Hepatocyte (in vitro differentiated cells): Measurements from ENCODE around the gene TLL1. TPM values are rescaled to one million over a fixed set of nuclear protein-coding genes. Genes with fewer than 3 reads are reported as not detected.
A peak's percentile ranks its signal among the peaks of the same experiment; 100 is the strongest.

ENCODE experiments used
- DNase-seq: peaks from one replicate; pipeline ENCODE4 v3.0.0-alpha.2; 2016; ENCODE audit warnings: low spot score
- H2AFZ ChIP-seq: fragments of 200-600 bp; sonication (generic); 2 replicates; pipeline ENCODE4 v1.6.0; 2016; ENCODE audit warnings: antibody characterized with exemption, mild to moderate bottlenecking
- H3K27ac ChIP-seq: fragments of 200-600 bp; sonication (generic); 2 replicates; pipeline ENCODE4 v1.5.1; 2016; ENCODE audit warnings: mild to moderate bottlenecking
- H3K27me3 ChIP-seq: fragments of 200-600 bp; sonication (generic); 2 replicates; pipeline ENCODE4 v1.6.1; 2016
- H3K36me3 ChIP-seq: fragments of 200-600 bp; sonication (generic); replicated peaks from 2 replicates; pipeline ENCODE4 v1.5.1; 2016; ENCODE audit warnings: low read depth; ENCODE audit not compliant: insufficient read depth
- H3K4me1 ChIP-seq: fragments of 200-600 bp; sonication (generic); 2 replicates; pipeline ENCODE4 v1.5.1; 2016; ENCODE audit warnings: mild to moderate bottlenecking, moderate library complexity; ENCODE audit not compliant: insufficient read depth
- H3K4me2 ChIP-seq: fragments of 200-600 bp; sonication (generic); 2 replicates; pipeline ENCODE4 v1.6.0; 2016
- H3K4me3 ChIP-seq: fragments of 200-600 bp; sonication (generic); 2 replicates; pipeline ENCODE4 v1.5.1; 2016; ENCODE audit warnings: mild to moderate bottlenecking
- H3K79me2 ChIP-seq: fragments of 200-600 bp; sonication (generic); 2 replicates; pipeline ENCODE4 v1.6.0; 2017; ENCODE audit warnings: mild to moderate bottlenecking
- H3K9me2 ChIP-seq: fragments of 200-600 bp; sonication (generic); replicated peaks from 2 replicates; pipeline ENCODE4 v1.6.0; 2017; ENCODE audit warnings: mild to moderate bottlenecking; ENCODE audit not compliant: insufficient read depth
- H3K9me3 ChIP-seq: fragments of 200-600 bp; sonication (generic); 2 replicates; pipeline ENCODE4 v1.5.1; 2016; ENCODE audit warnings: low read depth, mild to moderate bottlenecking
- H4K20me1 ChIP-seq: fragments of 200-600 bp; sonication (generic); 2 replicates; pipeline ENCODE4 v1.6.0; 2016; ENCODE audit warnings: mild to moderate bottlenecking; ENCODE audit not compliant: insufficient read depth, poor library complexity, severe bottlenecking
- CTCF ChIP-seq: fragments of 200-600 bp; sonication (generic); IDR thresholded peaks from 2 replicates; pipeline ENCODE4 v1.5.1; 2016; ENCODE audit warnings: antibody characterized with exemption, mild to moderate bottlenecking; ENCODE audit not compliant: poor library complexity
- EZH2 ChIP-seq: fragments of 200-600 bp; sonication (generic); IDR thresholded peaks from 2 replicates; pipeline ENCODE4 v1.6.1; 2016; ENCODE audit warnings: antibody characterized with exemption, mild to moderate bottlenecking, borderline replicate concordance
- EZH2phosphoT487 ChIP-seq: fragments of 200-600 bp; sonication (generic); IDR thresholded peaks from one replicate; pipeline ENCODE4 v1.6.1; 2018; ENCODE audit warnings: antibody characterized with exemption, mild to moderate bottlenecking, low read depth, moderate library complexity; ENCODE audit not compliant: unreplicated experiment, severe bottlenecking
- WGBS: methylation state at CpG from one replicate; pipeline ENCODE4 v1.1.6; 2016; ENCODE audit warnings: low lambda C conversion rate; ENCODE audit errors: missing lambda C conversion rate; 5-methylcytosine and 5-hydroxymethylcytosine counted together
- polyA plus RNA-seq: library from polyadenylated mRNA; unstranded; fragments of >200 nt; fragmentation: Nextera tagmentation; extraction: Ambion mirVana; gene quantifications from 2 replicates; pipeline ENCODE4 v1.2.1, GENCODE V29; 2016
- total RNA-seq: library from RNA; depleted of rRNA; stranded (reverse); fragments of >200 nt; gene quantifications from 2 replicates; pipeline ENCODE4 v1.2.3, GENCODE V29; 2014

Gene TLL1
- total RNA-seq: 0.30 and 1.4 TPM in 2 replicates
- 0.21 and 0.97 TPM in 2 replicates for polyA plus RNA-seq

GRCh38 chr4:165872461-165873297 is at the start of gene TLL1:
Gene TLL1 (plus strand): TSS chr4:165873237. CDS start chr4:165873905, 668 bp downstream.
- Histone ChIP-seq H3K4me2 (peak within 1 kb of the TSS; percentile 99), H3K79me2 (no peaks in the 10 kb centered on the region), H3K4me3 (peak within 1 kb of the TSS; percentile 49), H3K36me3 (no peaks in the 10 kb centered on the region), H2AFZ (peak within 1 kb of the TSS; percentile 70), H3K9me3 (no peaks in the 10 kb centered on the region), H3K27ac (no peak within 1 kb of the TSS), H3K9me2 (no peaks in the 10 kb centered on the region), H3K4me1 (no peaks in the 10 kb centered on the region), H4K20me1 (no peaks in the 10 kb centered on the region), H3K27me3 (peaks cover 60% of the 10 kb centered on the region)
- WGBS: 3% methylated on average over 24 of the region's 24 CpGs
- DNase-seq: peak; percentile 37
- TF ChIP-seq CTCF (no peak), EZH2 (peak; percentile 14)

GRCh38 chr4:165826166-165826565 is 46.9 kb upstream of the TLL1 start:
- H2AFZ ChIP-seq: no peak overlapping the region
- DNase-seq: peak; percentile 6
- no peak for TF ChIP-seq CTCF
- no peak for TF ChIP-seq EZH2
- no peak for TF ChIP-seq EZH2phosphoT487

GRCh38 chr4:165827018-165827417 is 46.0 kb upstream of the TLL1 start:
- no peaks in the 10 kb centered on the region for H3K27me3 ChIP-seq
- no peaks in the 10 kb centered on the region for H3K79me2 ChIP-seq
- H4K20me1 ChIP-seq: no peaks in the 10 kb centered on the region
- 63% methylated on average over 1 of the region's 1 CpG for WGBS
- H3K36me3 ChIP-seq: no peaks in the 10 kb centered on the region
- H3K4me2 ChIP-seq: no peak overlapping the region
- no peaks in the 10 kb centered on the region for H3K9me2 ChIP-seq
- H3K27ac ChIP-seq: no peak overlapping the region
- H3K9me3 ChIP-seq: no peaks in the 10 kb centered on the region
- H3K4me1 ChIP-seq: no peaks in the 10 kb centered on the region
- no peak overlapping the region for H3K4me3 ChIP-seq
- no peak for DNase-seq
- no peak overlapping the region for H2AFZ ChIP-seq
- TF ChIP-seq EZH2 (no peak), EZH2phosphoT487 (no peak), CTCF (no peak)

More at GRCh38 chr4:165826166-165826565, 46.9 kb upstream of the TLL1 start:
- no peaks in the 10 kb centered on the region for H3K79me2 ChIP-seq
- H3K9me3 ChIP-seq: no peaks in the 10 kb centered on the region
- no peaks in the 10 kb centered on the region for H3K4me1 ChIP-seq
- no peak overlapping the region for H3K27ac ChIP-seq
- H3K4me2 ChIP-seq: no peak overlapping the region
- no peaks in the 10 kb centered on the region for H3K36me3 ChIP-seq
- no peak overlapping the region for H3K4me3 ChIP-seq
- no peaks in the 10 kb centered on the region for H3K9me2 ChIP-seq
- no peaks in the 10 kb centered on the region for H4K20me1 ChIP-seq
- no peaks in the 10 kb centered on the region for H3K27me3 ChIP-seq
- 94% methylated on average over 1 of the region's 1 CpG for WGBS
